Central memory CD4-positive, alpha-beta T cell (primary cell): ENCODE measurements around the gene ARHGEF9.
"Not testable (repeated sequence)": the region's sequence is repeated elsewhere in the genome, so short reads cannot be mapped to it uniquely, and the experiment has no call there.

Source experiments
- DNase-seq: peaks from one replicate; pipeline ENCODE4 v3.0.0; 2022

Gene ARHGEF9

DNA sequence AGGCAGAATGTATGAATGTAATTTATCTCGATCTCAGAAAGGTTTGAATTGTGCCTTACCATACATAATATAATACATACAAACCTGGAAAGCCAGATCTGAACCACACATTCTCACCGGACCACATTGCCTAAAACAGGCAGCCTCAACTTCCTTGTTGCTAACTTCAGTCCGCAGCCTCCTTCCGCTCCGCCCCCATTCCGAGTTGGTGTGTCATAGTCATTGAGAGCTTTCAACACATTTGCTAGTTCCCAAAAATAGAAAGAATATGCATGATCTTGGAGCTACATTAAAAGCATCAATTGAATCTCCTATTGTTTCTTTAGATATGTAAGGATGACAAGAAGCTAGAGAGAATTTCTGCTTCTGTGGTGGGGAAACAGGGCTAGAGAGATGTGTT is 127.2 kb downstream of the ARHGEF9 start:
- no peak for DNase-seq

DNA sequence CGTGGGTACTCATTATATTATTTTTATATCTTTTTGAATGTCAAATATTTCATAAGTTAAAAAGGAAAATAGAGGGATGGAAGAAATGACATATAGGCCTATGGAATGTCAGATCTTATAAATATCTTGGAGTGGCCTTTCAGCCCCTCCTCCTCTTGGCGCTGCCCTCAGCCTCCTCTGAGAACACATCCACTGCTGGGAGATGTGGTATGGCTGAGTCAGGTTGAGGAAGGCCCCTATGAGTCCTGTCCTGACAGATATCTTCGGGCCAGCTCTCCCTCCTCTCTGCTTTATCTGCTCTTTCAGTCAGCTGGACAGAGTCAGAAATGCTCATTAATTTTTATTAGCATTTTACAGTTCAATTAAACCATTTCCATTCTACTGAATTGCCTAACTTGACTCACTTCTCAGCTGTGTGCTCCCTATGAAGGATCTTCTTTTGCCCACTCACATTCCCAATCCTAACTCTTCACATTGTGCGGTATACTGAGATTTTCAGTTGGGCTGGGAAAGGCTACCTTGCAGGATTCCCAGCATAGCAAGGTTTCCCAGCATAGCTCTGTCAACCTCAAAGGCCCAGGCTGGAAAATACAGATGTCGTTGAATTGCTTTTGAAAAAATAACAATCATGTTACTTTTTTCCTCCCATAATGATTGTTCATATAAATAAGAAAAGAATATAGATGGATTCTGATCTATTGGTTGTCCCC is 128.0 kb downstream of the ARHGEF9 start:
- DNase-seq = no peak

DNA sequence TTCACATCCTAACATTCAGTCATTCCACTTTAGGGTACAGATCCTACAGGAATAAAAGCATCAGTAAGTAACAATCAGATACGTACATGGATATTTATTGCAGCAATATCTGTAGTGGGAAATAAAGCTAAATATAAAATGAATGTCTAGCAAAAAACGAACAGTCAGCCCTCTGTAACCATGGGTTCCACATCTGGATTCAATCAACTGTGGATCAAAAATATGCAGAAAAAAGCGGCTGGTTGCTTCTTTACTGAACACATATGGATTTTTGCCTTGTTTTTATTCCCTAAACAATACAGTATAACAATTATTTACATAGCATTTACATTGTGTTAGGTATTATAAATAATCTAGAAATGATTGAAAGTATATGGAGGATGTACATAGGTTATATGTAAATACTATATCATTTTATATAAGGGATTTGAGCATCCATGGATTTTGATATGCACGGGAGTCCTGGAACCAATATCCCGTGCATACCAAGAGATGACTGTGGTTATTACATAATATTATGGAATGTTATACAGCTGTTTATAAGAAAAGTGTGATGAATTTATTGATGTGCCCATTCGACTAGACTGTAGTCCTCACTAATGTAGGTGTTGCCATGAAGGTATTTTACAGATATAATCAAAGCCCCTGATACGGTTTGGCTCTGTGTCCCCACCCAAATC is 132.8 kb downstream of the ARHGEF9 start:
- no peak for DNase-seq

GRCh38 chrX:63645748-63646147 is 139.3 kb downstream of the ARHGEF9 start:
- DNase-seq = not testable (repeated sequence)

- DNase-seq = no peak
Observed at GRCh38 chrX:63635750-63636149, 149.3 kb downstream of the ARHGEF9 start.

DNA sequence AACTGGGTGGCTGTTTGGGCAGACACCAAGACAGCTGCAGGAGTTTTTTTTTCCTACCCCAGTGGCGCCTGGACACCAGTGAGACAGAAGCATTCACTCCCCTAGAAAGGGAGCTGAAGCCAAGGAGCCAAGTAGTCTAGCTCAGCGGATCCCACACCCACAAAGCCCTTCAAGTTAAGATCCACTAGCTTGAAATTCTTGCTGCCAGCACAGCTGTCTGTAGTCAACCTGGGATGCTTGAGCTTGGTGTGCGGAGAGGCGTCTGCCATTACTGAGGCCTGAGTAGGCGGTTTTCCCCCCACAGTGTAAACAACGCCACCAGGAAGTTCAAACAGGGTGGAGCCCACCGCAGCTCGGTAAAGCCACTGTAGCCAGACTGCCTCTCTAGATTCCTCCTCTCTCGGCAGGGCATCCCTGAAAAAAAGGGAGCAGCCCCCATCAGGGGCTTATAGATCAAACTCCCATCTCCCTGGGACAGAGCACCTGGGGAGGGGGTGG is 171.4 kb downstream of the ARHGEF9 start:
- no peak for DNase-seq

- DNase-seq = no peak
Observed at GRCh38 chrX:63585936-63586335, 199.1 kb downstream of the ARHGEF9 start.
